ENCODE results near the gene ZNF69.

- no peak for TF ChIP-seq CEBPB (IDR thresholded peaks at IDR 0.05)
- TF ChIP-seq, protein P1, sequence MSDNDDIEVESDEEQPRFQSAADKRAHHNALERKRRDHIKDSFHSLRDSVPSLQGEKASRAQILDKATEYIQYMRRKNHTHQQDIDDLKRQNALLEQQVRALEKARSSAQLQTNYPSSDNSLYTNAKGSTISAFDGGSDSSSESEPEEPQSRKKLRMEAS (IDR thresholded peaks at IDR 0.05): no peak
- no peak for TF ChIP-seq RAD21 (IDR thresholded peaks at IDR 0.05; ENCODE audit: low read depth)
- TF ChIP-seq, protein P2, sequence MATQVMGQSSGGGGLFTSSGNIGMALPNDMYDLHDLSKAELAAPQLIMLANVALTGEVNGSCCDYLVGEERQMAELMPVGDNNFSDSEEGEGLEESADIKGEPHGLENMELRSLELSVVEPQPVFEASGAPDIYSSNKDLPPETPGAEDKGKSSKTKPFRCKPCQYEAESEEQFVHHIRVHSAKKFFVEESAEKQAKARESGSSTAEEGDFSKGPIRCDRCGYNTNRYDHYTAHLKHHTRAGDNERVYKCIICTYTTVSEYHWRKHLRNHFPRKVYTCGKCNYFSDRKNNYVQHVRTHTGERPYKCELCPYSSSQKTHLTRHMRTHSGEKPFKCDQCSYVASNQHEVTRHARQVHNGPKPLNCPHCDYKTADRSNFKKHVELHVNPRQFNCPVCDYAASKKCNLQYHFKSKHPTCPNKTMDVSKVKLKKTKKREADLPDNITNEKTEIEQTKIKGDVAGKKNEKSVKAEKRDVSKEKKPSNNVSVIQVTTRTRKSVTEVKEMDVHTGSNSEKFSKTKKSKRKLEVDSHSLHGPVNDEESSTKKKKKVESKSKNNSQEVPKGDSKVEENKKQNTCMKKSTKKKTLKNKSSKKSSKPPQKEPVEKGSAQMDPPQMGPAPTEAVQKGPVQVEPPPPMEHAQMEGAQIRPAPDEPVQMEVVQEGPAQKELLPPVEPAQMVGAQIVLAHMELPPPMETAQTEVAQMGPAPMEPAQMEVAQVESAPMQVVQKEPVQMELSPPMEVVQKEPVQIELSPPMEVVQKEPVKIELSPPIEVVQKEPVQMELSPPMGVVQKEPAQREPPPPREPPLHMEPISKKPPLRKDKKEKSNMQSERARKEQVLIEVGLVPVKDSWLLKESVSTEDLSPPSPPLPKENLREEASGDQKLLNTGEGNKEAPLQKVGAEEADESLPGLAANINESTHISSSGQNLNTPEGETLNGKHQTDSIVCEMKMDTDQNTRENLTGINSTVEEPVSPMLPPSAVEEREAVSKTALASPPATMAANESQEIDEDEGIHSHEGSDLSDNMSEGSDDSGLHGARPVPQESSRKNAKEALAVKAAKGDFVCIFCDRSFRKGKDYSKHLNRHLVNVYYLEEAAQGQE (IDR thresholded peaks at IDR 0.05; ENCODE audit: low read depth): no peak
- TF ChIP-seq NFIC (IDR thresholded peaks at IDR 0.05): no peak
- peak; percentile 63; the same call in 1 of the 2 replicates for TF ChIP-seq TEAD4 (IDR thresholded peaks at IDR 0.05)
- no peak for TF ChIP-seq TAF1 (IDR thresholded peaks at IDR 0.05; ENCODE audit: low read depth)
These were observed 61.6 kb downstream of the ZNF69 start for GRCh38 chr19:11949201-11949600.

All from Ishikawa (cell line).